ENCODE results near the gene NRBP1. TPM values are rescaled to one million over a fixed set of nuclear protein-coding genes. Genes with fewer than 3 reads are reported as not detected.

NRBP1 gene
- total RNA-seq, 2 donors from 2014 or later: 138 to 150 TPM

- H3K27me3 Mint-ChIP-seq: no peaks in the 10 kb centered on the region
- no peak for DNase-seq
These were observed 57.1 kb downstream of the NRBP1 start for GRCh38 chr2:27485496-27485895.

GRCh38 chr2:27489118-27489497 lies 60.7 kb downstream of the NRBP1 start:
- Mint-ChIP-seq H3K36me3 (ENCODE audit: low read depth) (no peaks in the 10 kb centered on the region), H3K27me3 (peaks cover 10% of the 10 kb centered on the region), H3K4me1 (peaks cover 15% of the 10 kb centered on the region), H3K27ac (peak overlapping the region; percentile 95), H3K4me3 (peak overlapping the region; percentile 88)
- peak; percentile 15 for ATAC-seq
- no peak for DNase-seq
- no peaks in the 10 kb centered on the region for H3K9me3 ChIP-seq (ENCODE audit: control insufficient read depth, low read length, poor library complexity, severe bottlenecking)

More at GRCh38 chr2:27485496-27485895, 57.1 kb downstream of the NRBP1 start:
- Mint-ChIP-seq H3K4me1 (peaks cover 15% of the 10 kb centered on the region), H3K4me3 (no peak overlapping the region), H3K27ac (peak overlapping the region; percentile 95), H3K36me3 (ENCODE audit: low read depth) (peaks cover 4% of the 10 kb centered on the region)
- ATAC-seq: no peak
- no peaks in the 10 kb centered on the region for H3K9me3 ChIP-seq (ENCODE audit: control insufficient read depth, low read length, poor library complexity, severe bottlenecking)

GRCh38 chr2:27489498-27490397 lies 61.3 kb downstream of the NRBP1 start, which contains the start of gene IFT172:
TSS of gene IFT172 (minus strand) at chr2:27489743. CDS start at chr2:27489653, 90 bp downstream.
- peak; percentile 90 for ATAC-seq

More at GRCh38 chr2:27489498-27490397, 61.3 kb downstream of the NRBP1 start, which contains the start of gene IFT172:
- no peaks in the 10 kb centered on the region for H3K9me3 ChIP-seq (ENCODE audit: control insufficient read depth, low read length, poor library complexity, severe bottlenecking)
- peaks cover 15% of the 10 kb centered on the region for H3K4me1 Mint-ChIP-seq
- peak; percentile 94 to 99 (median 98) for DNase-seq
- peak within 1 kb of the TSS; percentile 88 for H3K4me3 Mint-ChIP-seq
- H3K27ac Mint-ChIP-seq: peak within 1 kb of the TSS; percentile 95
- no peaks in the 10 kb centered on the region for H3K36me3 Mint-ChIP-seq (ENCODE audit: low read depth)
- H3K27me3 Mint-ChIP-seq: peaks cover 10% of the 10 kb centered on the region

Other genes starting within 250 kb of the NRBP1 start
- gene ATRAID, start 216.6 kb upstream of the NRBP1 start, total RNA-seq: 10 to 100 TPM; 59.7 to 76.8 TPM
- 100 to 1,000 TPM; 147 to 190 TPM for gene SLC5A6, start 216.4 kb upstream of the NRBP1 start, total RNA-seq
- 10 to 100 TPM; 27.2 to 30.0 TPM for gene CAD, start 211.3 kb upstream of the NRBP1 start, total RNA-seq
- under 1 TPM in 1 of 2 donors, not detected in 1; 0.13 TPM for gene SLC30A3, start 165.6 kb upstream of the NRBP1 start, total RNA-seq
- gene DNAJC5G, start 153.2 kb upstream of the NRBP1 start, total RNA-seq: not detected
- not detected for gene TRIM54, start 146.2 kb upstream of the NRBP1 start, total RNA-seq
- gene UCN, start 120.2 kb upstream of the NRBP1 start, total RNA-seq: 1 to 10 TPM; 1.5 to 1.6 TPM
- 10 to 100 TPM; 46.5 to 48.6 TPM for gene MPV17, start 105.5 kb upstream of the NRBP1 start, total RNA-seq
- 10 to 100 TPM; 52.2 to 70.2 TPM for gene GTF3C2, start 71.9 kb upstream of the NRBP1 start, total RNA-seq
- 10 to 100 TPM; 29.8 to 33.2 TPM for gene EIF2B4, start 58.3 kb upstream of the NRBP1 start, total RNA-seq
- gene SNX17, start 58.0 kb upstream of the NRBP1 start, total RNA-seq: 10 to 100 TPM; 75.7 to 80.3 TPM
- gene ZNF513, start 47.9 kb upstream of the NRBP1 start, total RNA-seq: 10 to 100 TPM; 22.4 to 24.6 TPM
- gene PPM1G, start 19.0 kb upstream of the NRBP1 start, total RNA-seq: 10 to 100 TPM; 43.6 to 50.2 TPM
- 10 to 100 TPM in 1 of 2 donors, 1 to 10 TPM in 1; 9.1 to 13.6 TPM for gene KRTCAP3, start 13.8 kb downstream of the NRBP1 start, total RNA-seq
- 10 to 100 TPM in 1 of 2 donors, 1 to 10 TPM in 1; 7.2 to 14.1 TPM for gene IFT172, start 61.1 kb downstream of the NRBP1 start, total RNA-seq
- not detected for gene FNDC4, start 66.6 kb downstream of the NRBP1 start, total RNA-seq
- gene GCKR, start 68.2 kb downstream of the NRBP1 start, total RNA-seq: not detected
- gene ZNF512, start 154.4 kb downstream of the NRBP1 start, total RNA-seq: 10 to 100 TPM; 26.4 to 28.7 TPM
- gene CCDC121, start 200.4 kb downstream of the NRBP1 start, total RNA-seq: 1 to 10 TPM; 1.3 TPM
- gene GPN1, start 200.4 kb downstream of the NRBP1 start, total RNA-seq: 10 to 100 TPM; 27.6 to 27.7 TPM
- gene SUPT7L, start 235.0 kb downstream of the NRBP1 start, total RNA-seq: 10 to 100 TPM; 48.8 to 51.1 TPM
- gene SLC4A1AP, start 235.3 kb downstream of the NRBP1 start, total RNA-seq: 10 to 100 TPM; 18.2 to 18.7 TPM

All from T-helper 17 cell (primary cell).